Activated effector memory CD4-positive, alpha-beta T cell treated with Interleukin-2 at 50 U/mL for 16 hours (primary cell): ENCODE measurements around the gene DVL1.
A peak's percentile ranks its signal among the peaks of the same experiment; 100 is the strongest.

Source experiments
- DNase-seq: peaks from one replicate; pipeline ENCODE4 v3.0.0-alpha.2; 2020

The DVL1 gene

GRCh38 chr1:1308756-1309250 is 40.4 kb downstream of the DVL1 start:
- DNase-seq = no peak

DNA sequence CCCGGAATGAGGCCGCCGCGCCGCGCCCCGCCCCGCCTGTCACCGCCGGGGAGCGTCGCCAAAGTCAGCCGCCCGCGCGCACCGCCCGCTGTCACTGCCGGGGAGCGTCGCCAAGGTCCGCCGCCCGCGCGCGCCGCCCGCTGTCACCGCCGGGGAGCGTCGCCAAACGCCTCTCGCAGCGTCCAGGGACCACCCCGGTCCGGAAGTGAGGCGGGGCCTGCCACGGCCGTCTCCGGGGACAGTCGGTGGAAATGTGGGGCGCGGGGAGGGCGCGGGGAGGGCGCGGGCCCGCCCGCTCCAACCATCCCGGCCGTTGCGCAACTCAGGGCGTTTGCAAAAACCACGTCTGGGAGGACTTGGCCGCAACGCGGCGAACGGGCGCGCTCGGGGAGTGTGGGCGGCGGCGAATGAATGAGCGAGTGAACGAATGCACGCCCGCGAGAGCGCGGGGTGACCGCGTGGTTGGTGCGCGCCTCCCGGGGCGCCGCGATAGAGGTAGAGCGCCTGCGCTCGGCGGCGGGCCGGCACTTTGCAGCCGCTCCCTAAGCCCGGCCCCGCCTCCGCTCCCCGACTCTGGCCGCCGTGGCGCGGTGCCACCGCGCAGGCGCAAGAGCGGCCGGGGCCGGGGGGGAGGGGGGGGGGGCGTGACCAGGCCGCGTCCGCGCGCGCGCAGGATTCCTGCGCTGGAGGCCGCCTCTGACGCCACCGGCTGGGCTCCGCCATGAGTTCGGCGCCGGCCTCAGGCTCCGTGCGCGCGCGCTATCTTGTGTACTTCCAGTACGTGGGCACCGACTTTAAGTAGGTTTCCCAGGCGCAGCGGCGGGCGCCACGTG is 41.1 kb downstream of the DVL1 start, which contains the start of the genes ACAP3 and PUSL1:
ACAP3 (minus strand) TSS at position 8 of the 833 bp plus-strand sequence. CDS start 115 bp downstream, outside the sequence.
PUSL1 (plus strand) TSS at position 675 of the 833 bp plus-strand sequence; CDS start at position 722, 47 bp downstream.
- peak; percentile 86 for DNase-seq

- DNase-seq = no peak
These were observed 41.8 kb downstream of the DVL1 start for GRCh38 chr1:1307261-1307922.

GRCh38 chr1:1306661-1307260 is 42.5 kb downstream of the DVL1 start:
- DNase-seq = no peak

- no peak for DNase-seq
These were observed 43.1 kb downstream of the DVL1 start for GRCh38 chr1:1306070-1306660.

- peak; percentile 75 for DNase-seq
These were observed 43.7 kb downstream of the DVL1 start for GRCh38 chr1:1305300-1306069.

DNA sequence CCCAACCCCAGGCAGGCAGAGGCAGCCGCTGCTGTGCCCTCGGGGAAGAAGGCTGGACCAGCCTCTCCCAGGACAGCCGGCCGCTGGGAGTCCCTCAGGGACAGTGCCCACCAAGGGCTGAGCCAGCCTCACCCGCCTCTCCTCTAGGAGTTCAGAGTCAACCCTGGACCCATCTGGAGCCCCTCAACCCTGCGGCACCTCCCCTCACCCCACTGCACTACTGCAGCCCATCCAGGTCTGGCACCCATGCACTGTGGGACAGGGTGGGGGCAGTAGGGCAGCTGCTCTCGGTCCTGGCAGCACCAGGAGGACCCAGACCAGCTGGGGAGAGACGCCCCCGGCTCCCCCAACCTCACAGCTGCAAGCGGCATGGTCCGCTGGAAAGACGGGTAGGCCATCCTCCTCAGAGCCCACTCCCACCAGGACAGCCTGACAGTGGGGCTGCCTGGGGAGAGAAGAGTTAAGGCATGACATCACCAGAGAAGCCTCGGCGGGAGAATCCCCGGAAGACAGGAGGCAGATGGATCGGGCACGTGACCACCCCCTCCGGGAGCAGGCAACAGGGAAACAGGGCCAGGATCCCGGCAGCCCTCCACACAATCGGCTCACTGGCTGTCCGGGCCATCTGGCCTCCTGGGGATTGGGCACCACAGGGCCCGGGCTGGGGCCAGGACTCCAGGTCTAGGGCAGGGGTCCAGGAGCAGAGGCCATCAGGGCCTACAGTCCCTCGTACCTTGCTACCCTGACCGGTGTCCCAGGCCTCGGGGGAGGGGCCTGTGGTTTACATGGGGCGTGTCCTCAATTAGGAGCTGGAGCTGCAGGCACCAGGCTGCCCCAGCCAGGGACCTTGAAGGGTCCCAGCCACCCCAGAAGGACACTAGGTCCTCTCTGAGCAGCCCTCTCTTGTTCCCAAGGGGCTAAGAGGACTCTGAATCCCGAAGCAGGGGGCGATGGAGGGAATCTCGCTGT is 44.6 kb downstream of the DVL1 start:
- DNase-seq = no peak

GRCh38 chr1:1303736-1304135 is 45.5 kb downstream of the DVL1 start:
- no peak for DNase-seq

DNA sequence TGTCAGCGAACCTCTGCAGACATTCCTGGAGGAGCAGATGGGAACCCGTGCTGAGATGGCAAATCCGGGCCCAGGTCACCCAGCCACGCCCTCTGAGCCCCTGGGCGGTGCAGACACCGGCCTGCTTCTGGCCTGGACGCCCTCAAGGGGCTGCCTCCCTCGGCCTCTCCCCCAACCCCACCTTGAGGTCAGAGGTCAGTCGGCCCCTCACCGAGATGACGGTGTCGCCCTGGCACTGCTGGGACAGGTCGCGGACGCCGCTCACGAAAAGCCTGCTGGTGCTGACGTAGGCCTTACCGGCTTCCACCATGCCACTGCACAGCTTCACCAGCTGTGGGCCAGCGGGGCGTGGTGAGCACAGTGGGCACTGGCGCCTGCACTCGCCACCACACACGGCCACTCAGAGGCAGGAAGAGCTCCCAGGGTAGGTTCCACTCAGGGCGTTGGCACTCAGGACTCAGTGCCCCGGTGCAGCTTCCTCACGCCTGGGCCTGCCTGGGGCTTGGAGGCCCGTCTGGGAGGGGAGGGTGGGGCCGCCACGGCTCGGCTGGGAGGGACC is 46.2 kb downstream of the DVL1 start:
- DNase-seq = no peak

- DNase-seq = no peak
These were observed 47.2 kb downstream of the DVL1 start for GRCh38 chr1:1302006-1302430.

DNA sequence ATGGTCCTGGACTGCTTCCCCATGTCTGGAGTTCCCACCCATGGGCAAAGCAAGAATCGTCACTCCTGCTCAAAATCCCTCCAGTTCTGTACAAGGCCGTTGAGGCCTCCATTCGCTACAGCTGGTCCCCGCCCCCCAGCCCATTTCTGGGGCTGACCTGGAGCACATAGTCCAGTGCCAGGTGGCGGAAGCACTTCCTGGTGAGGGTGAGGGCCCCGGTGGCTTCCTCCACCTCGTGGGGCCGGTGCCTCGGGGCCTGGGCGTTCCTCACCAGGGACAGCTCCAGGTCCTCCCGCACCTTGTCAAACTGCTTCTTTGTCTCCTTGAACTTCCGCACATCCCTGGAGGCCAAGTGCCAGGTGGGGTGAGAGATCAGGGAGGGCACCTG is 48.9 kb downstream of the DVL1 start:
- DNase-seq = no peak

DNA sequence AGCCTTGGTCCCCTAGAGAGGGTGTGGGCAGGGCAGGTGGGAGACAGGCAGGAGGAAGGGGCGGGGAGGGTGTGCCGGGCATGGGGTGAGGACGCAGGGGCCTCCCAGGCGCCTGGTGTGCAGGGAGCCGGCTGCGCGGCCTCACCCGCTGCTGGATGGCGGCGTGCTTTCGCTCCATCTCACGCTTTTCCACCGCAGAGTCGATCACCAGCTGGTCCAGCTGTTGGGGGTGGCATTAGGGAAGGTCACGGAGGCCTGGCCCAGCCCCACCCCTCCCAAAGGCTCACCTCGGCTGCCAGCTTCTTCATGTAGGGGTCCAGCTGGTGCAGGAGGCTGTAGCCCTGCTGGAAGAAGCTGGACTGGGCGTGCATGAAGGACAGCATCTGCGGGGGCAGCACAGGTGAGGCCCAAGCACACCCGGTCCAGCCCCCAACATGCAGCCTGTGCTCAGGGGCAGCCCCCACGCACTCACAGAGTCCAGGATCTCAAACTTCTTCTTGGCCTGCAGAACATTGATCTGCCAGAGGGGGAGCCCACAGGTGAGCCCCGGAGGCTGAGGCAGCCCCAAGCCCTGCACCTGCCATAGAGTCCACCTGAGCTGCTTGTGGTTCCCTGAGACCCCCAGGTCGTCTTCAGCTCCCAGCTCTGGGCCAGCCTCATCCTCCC is 49.4 kb downstream of the DVL1 start:
- DNase-seq = no peak

- no peak for DNase-seq
These were observed 50.1 kb downstream of the DVL1 start for GRCh38 chr1:1298861-1299685.

GRCh38 chr1:1297802-1298424 is 51.3 kb downstream of the DVL1 start:
- DNase-seq = no peak

DNA sequence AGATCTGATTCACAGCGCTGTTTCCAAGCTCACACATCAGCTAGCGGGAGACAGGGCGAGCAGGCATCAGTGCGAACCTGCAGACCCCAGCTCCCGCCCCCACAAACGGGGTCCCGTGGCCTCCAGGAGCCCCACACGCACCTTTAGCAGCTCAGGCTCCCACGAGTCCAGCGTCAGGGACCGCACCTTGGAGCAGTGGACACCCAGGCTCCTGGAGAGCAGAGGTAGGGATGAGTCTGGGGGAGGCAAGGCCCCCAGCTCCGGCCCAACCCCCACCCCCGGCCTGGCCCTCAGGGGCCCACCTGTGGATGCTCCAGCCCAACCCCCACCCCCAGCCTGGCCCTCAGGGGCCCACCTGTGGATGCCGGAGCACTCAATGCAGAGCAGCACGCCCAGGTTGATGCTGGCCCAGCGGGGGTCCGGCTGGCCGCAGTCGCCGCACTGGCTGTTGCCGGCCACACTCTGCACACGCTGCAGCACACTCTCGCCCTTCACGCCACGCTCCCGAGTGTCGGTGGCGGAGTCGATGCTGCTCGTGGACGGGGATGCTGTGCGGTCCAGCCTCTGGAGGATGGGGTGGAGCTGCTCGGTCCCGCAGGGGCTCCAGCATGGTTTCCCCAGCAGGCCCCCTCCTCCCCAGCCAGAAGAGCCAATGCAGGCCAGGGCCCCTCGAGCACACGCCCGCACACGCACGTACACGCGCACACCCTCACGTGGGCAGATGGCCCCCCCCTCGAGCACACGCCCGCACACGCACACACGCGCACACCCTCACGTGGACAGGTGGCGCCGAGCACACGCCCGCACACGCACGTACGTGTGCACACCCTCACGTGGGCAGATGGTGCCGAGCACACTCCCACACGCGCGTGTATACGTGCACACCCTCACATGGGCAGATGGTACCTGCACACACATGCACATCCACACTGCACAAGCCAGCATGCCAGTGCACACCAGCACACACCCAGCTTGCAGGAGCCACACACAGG is 52.9 kb downstream of the DVL1 start:
- no peak for DNase-seq

- DNase-seq = no peak
These were observed 53.9 kb downstream of the DVL1 start for GRCh38 chr1:1295154-1295923.
